Dermis microvascular lymphatic vessel endothelial cell (primary cell): ENCODE data around the gene IKBKG. TPM values are rescaled to one million over a fixed set of nuclear protein-coding genes. Genes with fewer than 3 reads are reported as not detected.
"Not testable (repeated sequence)": the region's sequence is repeated elsewhere in the genome, so short reads cannot be mapped to it uniquely, and the experiment has no call there.

ENCODE experiments used
- DNase-seq, 2 donors: peaks; one replicate each; pipeline versions ENCODE4 v3.0.0 to v3.0.0-alpha.2; 2010; ENCODE audit warnings: low read depth in 2 of 2
- total RNA-seq: library from RNA; depleted of rRNA; stranded (reverse); fragments of >200 nt; gene quantifications from 2 replicates; pipeline ENCODE4 v1.2.1, GENCODE V29; 2014

IKBKG gene
- total RNA-seq, 1 donor from 2014 or later = 12.1 TPM

DNA sequence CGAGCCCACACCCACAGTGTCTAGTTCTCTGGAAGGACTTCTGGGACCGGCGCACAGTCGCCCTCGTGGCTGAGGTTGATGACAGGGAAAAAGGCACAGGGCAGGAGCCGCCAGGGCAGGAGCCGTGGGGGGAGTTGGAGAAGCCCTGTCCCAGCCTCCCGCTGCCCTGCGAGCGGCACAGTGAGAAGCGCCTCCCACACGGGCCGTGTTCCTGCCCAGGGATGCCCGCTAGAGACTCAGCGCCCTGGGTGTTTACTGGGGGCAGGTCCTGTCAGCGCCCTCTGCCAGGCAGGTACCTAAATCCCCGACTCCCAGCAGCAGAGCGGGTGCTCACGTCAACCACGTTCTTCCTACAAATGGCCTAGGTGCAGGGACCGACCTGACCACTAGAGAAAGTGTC is 11.5 kb downstream of the IKBKG start:
- not testable (repeated sequence) for DNase-seq

DNA sequence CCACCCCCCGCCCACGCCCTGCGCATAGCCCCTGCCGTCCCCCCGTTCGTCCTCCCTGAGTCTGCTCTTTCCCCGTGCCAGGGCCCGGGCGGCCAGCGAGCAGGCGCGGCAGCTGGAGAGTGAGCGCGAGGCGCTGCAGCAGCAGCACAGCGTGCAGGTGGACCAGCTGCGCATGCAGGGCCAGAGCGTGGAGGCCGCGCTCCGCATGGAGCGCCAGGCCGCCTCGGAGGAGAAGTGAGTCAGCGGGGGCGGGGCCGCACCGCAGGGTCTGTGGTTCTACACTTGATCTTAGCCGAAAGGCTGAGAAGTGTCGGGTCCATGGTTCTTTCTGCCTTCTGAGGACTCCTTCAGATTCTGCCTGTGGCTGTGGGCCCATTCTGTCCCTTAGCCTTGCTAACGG is 12.9 kb downstream of the IKBKG start:
- not testable (repeated sequence) for DNase-seq

DNA sequence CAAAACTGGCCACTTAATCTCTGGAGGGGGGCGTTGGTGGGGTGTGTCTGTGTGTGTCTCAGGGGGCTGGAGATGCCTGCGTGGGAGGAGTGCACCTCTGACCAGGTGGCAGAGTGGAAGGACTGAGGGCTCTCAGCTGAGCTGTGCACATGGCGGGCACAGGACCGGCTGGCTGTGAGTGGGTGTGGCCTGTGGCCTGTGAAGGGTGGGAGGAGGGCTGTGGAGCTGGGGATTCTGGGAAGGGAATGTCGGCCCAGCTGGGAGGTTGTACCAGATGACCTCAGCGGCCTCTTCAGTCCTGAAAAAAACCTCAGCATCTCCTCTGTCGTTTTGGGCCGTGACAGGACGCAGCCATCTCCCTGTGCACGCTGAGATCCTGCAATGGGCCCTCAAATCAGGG is 14.9 kb downstream of the IKBKG start:
- not testable (repeated sequence) for DNase-seq

DNA sequence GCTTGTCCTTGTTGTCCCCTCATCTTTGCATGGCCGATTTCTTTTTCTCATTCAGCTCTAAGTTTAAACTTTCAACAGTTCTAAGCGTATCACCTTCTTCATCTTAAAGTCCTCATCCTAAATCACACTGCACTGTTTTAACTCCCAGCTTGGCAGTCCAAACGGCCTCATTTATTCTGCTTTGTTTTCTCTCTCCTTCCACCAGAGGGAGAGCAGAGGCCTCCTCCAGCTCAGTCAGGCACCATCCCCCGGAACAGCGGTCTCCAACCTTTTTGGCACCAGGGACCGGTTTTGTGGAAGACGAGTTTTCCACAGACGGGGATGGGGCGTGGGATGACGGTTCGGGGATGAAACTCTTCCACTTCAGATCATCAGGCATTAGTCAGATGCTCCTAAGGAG is 22.9 kb downstream of the IKBKG start:
- not testable (repeated sequence) for DNase-seq

DNA sequence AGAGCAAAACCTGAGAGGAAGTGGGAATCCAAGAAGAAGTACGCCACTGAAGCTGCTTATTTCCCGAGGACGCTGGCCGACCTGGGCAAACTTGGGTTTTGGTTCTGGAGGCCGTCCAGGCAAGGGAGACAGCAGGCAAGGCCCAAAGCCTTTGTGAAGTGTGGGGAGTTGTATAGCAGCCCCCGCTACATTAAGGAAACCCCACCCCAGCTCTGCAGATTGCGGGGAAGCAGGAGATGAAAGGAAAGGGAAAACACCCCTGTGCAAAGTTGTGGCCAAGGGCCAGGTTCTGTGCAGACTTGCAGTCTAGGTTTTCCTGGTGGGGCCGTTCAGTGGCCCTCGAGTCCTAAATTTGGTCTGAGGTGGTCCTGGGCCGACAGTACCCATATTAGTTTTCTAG is 25.6 kb downstream of the IKBKG start:
- not testable (repeated sequence) for DNase-seq

DNA sequence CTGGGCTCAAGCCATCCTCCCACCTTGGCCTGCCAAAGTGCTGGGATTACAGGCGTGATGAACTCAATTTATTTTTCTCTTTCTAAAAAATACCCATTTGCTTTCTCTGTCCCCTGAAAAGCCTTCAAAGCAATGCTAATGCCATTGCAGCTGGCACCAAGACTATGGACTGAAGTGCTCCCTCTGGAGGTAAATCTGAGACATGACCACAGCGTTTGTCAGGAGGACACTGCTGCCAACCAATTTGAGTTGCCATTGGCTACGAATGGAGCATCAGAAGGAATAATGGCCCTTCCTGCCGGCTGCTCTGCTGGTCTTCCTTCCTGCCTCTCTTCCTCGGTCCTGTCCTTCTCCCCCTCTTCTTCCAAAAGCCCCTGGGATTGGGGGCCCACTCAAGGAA is 27.7 kb downstream of the IKBKG start:
- not testable (repeated sequence) for DNase-seq

DNA sequence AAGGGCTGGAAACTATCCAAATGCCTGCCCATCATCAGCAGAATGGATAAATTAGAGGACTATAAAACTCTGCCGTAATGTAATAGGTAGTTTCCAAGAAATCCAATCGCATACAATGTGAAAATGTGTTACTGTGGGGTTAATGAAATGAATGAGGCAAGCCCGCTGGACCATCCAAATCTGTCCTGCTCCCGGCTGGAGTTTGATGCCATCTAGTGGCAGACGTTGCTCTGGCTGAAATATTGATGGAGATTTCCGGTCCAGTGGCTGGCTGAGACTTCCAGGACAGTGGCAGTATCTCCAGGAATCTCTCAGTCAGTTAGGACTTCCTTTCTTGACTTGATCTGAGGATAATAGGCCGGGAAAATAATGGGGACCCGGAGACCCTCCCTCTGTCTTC is 35.6 kb downstream of the IKBKG start:
- not testable (repeated sequence) for DNase-seq

DNA sequence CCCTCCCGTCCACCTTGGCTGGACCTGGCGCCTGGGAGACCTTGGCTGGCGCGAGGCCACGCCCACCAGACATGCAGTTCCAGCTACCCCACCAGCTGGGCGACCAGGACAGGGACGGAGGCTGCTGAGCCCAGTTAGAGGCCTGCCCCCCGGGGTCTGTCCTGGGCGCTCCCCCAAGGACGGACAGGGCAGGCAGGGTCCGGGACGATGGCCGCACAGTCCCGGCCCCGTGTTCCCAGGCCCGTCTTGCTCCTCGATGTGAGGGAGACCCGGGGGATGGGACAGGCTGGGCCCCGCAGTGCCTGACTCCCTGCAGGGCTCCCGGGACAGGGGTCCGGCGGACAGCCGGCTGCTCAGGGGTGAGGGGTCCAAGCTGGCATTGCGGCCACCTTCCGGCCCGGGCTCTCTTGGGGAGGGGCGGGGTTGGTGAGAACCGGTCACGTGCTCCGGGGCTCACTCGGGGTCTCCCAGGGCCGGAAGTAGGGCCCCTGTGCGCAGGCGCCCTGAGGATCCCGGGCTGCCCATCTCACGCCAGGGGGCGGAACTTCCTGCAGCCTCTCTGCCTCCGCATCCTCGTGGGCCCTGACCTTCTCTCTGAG is 37.3 kb downstream of the IKBKG start, which contains the start of gene CTAG1A:
Gene CTAG1A (plus strand): TSS at position 549 of the 599 bp plus-strand sequence. CDS start 74 bp downstream, outside the sequence.
- not testable (repeated sequence) for DNase-seq

DNA sequence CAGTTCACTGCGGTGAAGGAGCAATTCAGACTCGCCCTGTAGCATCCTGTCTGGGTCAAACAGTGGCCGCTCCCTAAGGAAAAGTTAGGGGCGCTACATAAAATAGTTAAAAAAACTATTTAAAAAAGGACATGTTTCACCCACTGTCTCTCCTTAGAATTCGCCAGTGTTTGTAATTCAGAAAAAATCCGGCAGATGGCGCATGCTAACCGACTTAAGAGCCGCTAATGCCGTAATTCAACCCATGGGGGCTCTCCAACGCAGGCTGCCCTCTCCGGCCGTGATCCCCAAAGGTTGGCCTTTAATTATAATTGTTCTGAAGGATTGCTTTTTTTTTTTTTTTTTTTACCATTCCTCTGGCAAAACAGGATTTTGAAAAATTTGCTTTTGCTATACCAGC is 43.0 kb downstream of the IKBKG start:
- DNase-seq = not testable (repeated sequence)

DNA sequence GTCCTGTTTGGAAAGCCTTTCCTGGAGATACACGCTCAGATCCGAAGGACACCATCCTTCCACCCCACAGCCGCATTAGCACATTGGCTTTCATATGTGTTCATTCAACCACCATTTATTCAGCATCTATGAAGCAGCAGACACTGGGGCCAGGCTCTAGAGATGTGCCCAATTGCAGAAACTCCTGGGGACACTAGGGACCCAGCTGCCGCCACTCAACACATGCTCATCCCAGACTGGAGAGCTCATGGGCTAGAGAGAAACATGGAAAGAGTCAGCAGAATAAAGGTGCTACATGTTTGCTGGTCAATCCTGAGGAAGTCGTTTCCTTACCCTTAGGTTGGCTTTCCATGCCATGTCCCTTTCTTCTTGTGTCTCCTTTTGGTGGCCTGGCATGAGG is 45.1 kb downstream of the IKBKG start:
- no peak for DNase-seq

DNA sequence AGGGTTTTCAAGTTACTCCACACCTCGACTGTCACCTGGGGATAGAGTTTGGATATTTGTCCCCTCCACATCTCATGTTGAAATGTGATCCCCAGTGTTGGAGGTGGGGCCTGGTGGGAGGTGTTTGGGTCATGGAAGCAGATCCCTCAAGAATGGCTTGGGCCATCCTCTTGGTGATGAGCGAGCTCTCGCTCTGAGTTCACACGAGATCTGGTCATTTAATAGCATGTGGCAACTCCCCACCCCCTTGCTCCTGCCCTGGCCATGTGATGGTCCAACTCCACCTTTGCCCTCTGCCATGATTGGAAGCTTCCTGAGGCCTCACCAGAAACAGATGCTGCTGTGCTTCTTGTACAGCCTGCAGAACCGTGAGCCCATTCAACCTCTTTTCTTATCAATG is 45.8 kb downstream of the IKBKG start:
- no peak for DNase-seq

DNA sequence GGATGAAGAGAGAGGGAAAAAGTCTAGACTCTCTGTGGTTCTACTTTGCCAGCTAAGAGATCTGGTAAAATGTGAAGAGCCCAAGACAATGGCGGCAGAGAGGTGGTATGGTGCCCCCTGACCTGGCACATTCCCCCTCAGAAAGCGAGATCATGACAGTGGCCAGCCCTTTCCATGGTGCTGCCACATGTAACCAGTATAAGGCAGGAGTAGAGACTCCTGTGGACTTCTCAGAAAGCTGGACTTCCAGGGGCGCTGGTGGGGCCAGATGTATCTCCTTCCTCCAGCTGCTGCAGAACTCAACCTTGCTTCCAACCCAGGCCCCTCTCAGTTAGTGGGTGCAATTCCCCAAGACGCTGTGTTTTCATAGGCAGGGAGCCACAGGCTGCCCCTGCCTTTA is 47.1 kb downstream of the IKBKG start:
- no peak for DNase-seq

DNA sequence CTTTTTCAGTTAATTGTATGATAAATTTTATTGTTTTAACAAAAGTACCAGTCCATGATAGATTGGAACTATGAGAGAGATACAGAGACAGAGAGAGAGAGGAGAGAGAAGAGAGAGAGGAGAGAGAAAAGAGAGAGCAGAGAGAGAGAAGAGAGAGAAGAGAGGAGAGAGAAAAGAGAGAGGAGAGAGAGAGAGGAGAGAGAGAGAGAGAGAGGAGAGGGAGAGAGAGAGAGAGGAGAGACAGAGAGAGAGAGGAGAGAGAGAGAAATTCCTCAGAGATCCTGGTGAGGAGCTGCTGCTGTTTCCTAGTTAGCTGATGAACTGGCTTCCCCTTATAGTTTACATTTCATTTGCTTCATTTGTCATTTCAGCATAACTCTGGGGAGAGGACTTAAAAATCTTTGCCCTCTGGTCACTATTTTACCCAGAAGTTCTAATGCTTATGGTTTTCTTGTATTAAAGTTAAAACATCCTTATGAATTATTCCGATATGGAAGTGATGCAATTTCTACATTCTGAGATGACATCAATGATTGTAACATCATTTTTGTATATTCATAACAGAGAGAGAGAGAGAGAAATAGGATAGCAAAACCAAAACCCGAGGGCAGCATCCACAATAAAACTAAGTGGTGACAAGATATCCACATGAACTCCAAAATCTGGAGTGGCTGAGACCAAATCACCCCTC is 48.3 kb downstream of the IKBKG start:
- no peak for DNase-seq

DNA sequence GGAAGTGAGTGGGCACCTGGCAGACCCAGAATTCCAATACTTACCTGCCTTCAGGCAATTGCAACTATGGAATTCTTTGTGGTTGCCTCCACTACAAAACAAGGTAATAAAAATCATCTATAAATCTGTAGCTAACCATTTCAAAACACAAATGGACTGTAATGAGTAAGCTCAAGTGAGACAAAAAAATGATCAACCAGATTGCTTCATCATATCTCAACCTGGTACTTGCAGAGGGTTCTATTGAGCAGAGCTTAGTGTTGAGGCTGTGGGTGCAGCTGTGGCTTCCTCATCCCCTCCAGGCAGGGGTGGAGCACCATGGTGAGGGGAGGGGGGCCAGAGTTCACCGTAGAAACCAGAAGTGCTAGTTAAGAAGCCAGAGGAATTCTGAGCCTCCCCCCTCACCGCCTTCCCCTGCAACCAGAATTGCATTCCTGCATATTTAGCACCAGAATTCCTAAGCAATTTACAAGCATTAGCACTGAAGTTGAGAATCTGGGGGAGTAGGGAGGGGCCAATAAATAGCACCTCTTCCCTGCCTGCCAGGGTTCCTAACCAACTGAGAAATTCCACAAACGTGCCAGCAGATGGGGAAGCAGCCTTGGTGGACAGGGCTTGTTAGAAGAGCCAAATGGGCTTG is 49.0 kb downstream of the IKBKG start:
- DNase-seq = no peak

DNA sequence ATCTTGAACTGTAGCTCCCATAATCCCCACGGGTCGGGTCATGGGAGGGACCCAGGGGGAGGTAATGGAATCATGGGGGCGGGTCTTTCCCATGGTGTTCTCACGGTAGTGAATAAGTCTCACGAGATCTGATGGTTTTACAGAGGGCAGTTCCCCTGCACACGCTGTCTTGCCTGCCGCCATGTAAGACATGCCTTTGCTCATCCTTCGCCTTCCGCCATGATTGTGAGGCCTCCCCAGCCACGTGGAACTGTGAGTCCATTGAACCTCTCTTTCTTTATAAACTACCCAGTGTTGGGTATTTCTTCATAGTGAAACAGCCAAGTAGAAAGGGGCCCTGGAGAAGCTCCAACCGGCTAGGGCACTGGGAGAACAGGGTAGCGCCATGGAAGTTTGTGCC is 49.8 kb downstream of the IKBKG start:
- DNase-seq = no peak

DNA sequence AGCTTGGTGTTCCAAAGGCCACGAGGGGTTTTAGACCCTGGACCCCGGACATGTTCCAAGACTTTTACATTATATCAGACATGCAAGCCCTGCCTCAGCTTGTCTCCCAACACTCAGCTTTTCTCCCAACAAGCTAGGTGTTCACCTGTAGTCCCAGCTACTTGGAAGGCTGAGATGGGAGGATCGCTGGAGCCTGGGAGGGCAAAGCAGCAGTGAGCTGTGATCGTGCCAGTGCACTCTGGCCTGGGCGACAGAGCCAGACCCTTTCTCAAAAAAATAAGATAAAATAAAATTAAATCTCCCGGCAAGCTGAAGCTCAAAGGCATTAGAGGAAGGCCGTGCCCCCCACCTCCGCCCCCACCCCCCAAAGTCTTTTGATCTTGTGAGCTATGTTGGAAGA is 51.2 kb downstream of the IKBKG start:
- no peak for DNase-seq

DNA sequence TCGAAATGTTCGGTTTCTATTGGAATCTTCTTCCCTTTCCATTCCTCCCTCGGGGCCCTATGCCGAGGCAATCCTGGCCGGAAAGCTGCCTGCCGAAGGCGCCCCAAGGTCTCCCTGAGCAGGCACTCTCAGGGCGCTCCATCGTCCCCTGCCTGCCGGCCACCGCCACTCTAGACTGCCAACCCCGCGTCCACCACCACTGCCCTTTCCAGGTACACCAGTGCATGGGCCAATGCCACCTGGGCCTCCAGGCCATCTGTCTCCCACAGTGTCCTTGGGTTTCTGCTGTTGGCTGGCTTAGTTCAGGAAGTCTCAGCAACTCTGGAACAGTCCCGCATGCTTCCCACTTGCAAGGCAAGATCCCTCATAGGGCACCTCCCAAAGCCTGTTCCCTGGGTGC is 52.1 kb downstream of the IKBKG start:
- no peak for DNase-seq

DNA sequence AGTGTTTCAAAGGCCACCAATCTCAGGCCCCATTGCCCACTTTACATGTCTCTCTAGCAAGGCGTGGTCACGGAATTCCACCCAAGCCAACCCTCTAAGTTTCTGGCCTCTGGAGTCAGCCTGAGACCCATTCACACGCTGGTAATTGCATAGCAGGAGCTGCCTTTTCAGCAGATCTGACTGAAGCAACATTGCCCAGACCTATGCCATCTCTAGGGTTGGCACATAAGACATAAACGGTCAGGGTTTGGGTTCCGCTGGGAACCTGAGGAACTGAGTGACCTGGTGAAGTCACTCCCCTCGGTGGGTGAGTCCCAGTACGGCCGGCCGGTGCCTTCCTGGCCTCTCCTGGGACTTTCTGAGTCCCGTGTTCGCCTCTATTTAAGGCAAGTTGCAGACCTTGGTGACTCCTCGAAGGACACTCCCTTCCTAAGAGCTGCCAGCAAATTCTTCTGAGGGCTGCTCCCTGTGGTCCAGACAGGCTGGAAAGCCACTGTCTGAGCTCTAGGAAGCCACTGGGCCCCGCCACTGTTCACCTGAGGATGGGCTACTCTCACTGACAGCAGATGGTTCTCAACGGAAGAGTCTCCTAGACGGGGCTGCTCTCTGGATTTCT is 53.4 kb downstream of the IKBKG start:
- no peak for DNase-seq

DNA sequence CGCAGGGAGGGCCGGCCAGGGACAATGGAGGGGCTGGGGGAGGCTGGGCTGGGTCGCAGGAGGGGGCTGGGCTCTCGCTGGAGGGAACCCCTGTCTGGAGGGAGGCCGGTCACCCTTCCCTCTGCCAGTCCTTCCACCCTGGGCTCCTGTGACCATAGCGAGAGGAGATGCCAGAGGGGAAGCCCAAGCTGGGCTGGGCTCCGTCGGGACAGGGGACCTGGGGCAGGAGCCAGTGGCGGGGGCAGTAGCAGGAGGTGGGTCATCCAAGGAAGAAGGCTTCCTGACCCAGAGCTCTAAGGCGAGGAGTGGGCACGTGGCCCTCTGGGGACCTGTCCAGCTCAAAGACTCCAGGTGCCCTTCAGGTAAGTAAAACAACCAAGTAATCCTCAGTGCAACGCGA is 54.8 kb downstream of the IKBKG start:
- no peak for DNase-seq

DNA sequence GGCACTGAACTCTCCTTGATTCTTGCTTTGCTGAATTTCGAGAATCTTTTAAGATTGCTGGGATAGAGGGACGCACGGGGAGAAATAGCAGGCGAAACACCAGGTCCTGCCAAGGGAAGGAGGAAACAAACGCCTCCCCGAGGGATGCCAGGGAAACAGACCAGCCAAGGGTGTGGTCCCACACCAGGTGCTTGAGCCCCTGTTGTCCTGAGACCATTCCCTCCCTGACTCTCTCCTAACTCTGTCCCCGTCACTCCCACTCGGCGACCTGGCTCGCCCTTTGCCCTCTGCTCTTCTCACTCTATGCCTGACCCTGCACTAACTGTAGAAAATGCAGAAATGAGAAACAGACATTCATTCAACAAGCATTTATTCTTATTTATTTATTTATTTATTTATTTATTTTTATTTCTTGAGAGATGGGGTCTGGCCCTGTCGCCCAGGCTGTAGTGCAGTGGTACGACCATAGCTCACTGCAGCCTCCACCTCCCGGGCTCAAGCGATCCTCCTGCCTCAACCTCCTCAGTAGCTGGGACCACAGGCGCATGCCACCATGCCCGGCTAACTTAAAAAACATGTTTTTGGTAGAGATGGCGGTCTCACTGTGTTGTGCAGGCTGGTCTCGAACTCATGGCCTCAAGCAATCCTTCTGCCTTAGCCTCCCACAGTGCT is 55.5 kb downstream of the IKBKG start:
- DNase-seq = no peak

DNA sequence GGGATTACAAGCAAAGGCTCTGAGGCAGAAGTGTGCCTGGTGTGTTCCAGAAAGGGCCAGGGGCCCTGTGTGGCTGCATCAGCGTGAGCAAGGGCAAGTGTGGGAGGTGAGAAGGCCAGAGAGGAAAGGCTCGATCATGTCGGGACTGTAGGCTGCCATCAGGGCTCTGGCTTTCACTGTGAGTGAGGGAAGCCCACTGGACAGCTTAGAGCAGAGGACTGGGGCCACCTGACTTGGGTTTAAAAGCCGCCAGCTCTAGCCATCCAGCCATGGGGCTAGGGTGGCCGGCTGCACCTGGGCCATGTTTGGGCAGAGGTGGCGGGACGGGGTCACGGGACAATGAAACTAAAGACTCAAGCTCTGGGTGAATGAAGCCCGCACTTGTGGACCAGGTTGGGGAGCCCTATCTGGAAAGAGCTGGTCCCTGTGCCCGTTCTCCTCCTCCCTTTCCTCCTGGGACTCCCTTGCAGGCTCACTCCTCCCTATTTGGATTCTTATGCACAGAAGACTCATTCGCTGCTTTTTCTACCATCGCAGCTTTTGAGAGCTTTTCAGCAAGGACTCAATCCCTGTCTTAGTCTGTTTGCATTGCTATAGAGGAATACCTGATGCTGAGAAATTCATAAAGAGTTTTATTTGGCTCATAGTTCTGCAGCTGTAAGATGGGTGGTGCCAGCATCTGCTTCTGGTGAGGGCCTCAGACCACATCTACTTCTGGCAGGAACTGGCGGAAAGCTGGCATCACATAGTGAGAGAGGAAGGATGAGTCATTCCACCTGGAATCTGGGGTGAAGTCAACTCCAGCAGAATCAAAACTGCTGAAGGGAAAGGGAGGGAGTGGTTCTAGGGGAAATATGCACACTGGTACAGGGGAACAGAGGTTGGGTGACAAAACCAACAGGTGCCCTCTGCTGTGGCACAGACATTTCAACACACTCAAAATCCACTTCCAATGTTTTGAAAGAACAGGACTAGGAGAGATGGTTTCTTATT is 56.3 kb downstream of the IKBKG start:
- peak; percentile 26 to 61 for DNase-seq
